Measurements from ENCODE around the gene TTF2.

- TF ChIP-seq EZH2phosphoT487 (conservative IDR thresholded peaks at IDR 0.05; ENCODE audit: low read length) (no peak), CTCF (IDR thresholded peaks at IDR 0.05; ENCODE audit: insufficient read depth, low read length, poor library complexity, severe bottlenecking) (no peak)
Observed at GRCh38 chr1:117113199-117113598, 53.1 kb downstream of the TTF2 start.
